MM.1S (cell line): ENCODE data around the gene SORT1.

ENCODE experiments used
- DNase-seq: peaks from one replicate; pipeline ENCODE4 v3.0.0-alpha.2; 2015
- H2AFZ ChIP-seq: fragments of 300-600 bp; sonication (generic); 2 replicates; pipeline ENCODE4 v1.6.0; 2016; ENCODE audit warnings: antibody characterized with exemption, low read length
- H3F3A ChIP-seq: fragments of 300-600 bp; sonication (generic); 2 replicates; pipeline ENCODE4 v1.6.1; 2016; ENCODE audit warnings: mild to moderate bottlenecking, antibody characterized with exemption, low read length, moderate library complexity, mixed read lengths; ENCODE audit not compliant: insufficient read depth
- H3K27ac ChIP-seq: fragments of 300-600 bp; sonication (generic); 2 replicates; pipeline ENCODE4 v1.5.1; 2016; ENCODE audit warnings: mild to moderate bottlenecking, low read length
- H3K27me3 ChIP-seq: fragments of 300-600 bp; sonication (generic); replicated peaks from 2 replicates; pipeline ENCODE4 v1.6.0; 2016; ENCODE audit warnings: low read length; ENCODE audit not compliant: insufficient read depth
- H3K36me3 ChIP-seq: fragments of 300-600 bp; sonication (generic); replicated peaks from 2 replicates; pipeline ENCODE4 v1.6.1; 2016; ENCODE audit warnings: mild to moderate bottlenecking, low read length, mixed read lengths; ENCODE audit not compliant: insufficient read depth
- H3K4me1 ChIP-seq: fragments of 300-600 bp; sonication (generic); 2 replicates; pipeline ENCODE4 v1.6.1; 2016; ENCODE audit warnings: low read length, mixed read lengths
- H3K4me2 ChIP-seq: fragments of 300-600 bp; sonication (generic); 2 replicates; pipeline ENCODE4 v1.6.0; 2016; ENCODE audit warnings: low read depth, low read length
- H3K4me3 ChIP-seq: fragments of 300-600 bp; sonication (generic); 2 replicates; pipeline ENCODE4 v1.5.1; 2016; ENCODE audit warnings: low read length, mixed read lengths
- H3K79me2 ChIP-seq: fragments of 300-600 bp; sonication (generic); 2 replicates; pipeline ENCODE4 v1.6.1; 2016; ENCODE audit warnings: mixed run types, low read length, mixed read lengths
- H3K9ac ChIP-seq: fragments of 300-600 bp; sonication (generic); 2 replicates; pipeline ENCODE4 v1.6.1; 2016; ENCODE audit warnings: low read length, mixed read lengths
- H3K9me2 ChIP-seq: fragments of 300-600 bp; sonication (generic); replicated peaks from 2 replicates; pipeline ENCODE4 v1.6.1; 2016; ENCODE audit warnings: mild to moderate bottlenecking, low read length, mixed read lengths; ENCODE audit not compliant: insufficient read depth
- H3K9me3 ChIP-seq: fragments of 300-600 bp; sonication (generic); replicated peaks from 2 replicates; pipeline ENCODE4 v1.6.1; 2016; ENCODE audit warnings: mild to moderate bottlenecking, low read length, mixed read lengths; ENCODE audit not compliant: insufficient read depth
- H4K20me1 ChIP-seq: fragments of 300-600 bp; sonication (generic); 2 replicates; pipeline ENCODE4 v1.6.1; 2016; ENCODE audit warnings: mild to moderate bottlenecking, low read length, moderate library complexity, mixed read lengths; ENCODE audit not compliant: insufficient read depth
- EZH2 ChIP-seq: fragments of 300-600 bp; sonication (generic); optimal IDR thresholded peaks from 2 replicates; pipeline ENCODE3; 2017; ENCODE audit warnings: low read depth, mild to moderate bottlenecking, antibody characterized with exemption, low read length, mixed read lengths
- EZH2phosphoT487 ChIP-seq: fragments of 300-600 bp; sonication (generic); IDR thresholded peaks from 2 replicates; pipeline ENCODE4 v1.6.1; 2018; ENCODE audit warnings: antibody characterized with exemption, low read length
- TF ChIP-seq, protein P1 (sequence below): fragments of 300-600 bp; sonication (generic); IDR thresholded peaks from 2 replicates; pipeline ENCODE4 v1.5.1; 2016; ENCODE audit warnings: antibody characterized with exemption, low read length, mixed read lengths

SORT1 gene

DNA sequence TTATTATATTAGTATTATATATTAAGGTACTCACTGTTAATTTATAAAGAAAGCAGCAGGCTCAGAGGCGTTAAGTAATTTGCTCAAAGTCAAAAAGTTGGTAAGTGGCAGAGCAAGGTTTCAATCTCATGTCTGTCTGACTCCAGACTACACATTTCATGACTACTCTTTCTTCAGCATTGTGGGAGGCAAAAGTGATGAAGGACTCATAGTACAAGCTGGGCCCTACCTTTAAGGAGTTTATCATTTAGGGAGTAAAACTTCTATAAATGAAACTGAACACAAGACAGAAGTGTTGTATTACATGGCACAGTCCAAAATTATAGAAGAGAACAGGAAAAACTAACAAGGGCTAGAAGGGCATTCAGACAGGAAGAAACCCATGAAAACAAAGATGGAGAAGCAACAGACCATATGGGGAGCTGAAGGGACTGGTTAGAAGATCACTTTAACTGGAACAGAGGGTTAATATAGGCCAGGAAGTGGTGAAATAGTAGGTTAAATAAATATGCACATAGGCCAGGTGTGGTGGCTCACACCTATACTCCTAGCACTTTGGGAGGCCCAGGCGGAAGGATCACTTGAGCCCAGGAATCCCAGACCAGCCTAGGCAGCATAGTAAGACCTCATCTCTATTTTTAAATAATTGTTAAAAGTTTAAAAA, 11.5 kb downstream of the SORT1 start:
- TF ChIP-seq EZH2 (no peak), EZH2phosphoT487 (no peak)
- TF ChIP-seq, protein P1, sequence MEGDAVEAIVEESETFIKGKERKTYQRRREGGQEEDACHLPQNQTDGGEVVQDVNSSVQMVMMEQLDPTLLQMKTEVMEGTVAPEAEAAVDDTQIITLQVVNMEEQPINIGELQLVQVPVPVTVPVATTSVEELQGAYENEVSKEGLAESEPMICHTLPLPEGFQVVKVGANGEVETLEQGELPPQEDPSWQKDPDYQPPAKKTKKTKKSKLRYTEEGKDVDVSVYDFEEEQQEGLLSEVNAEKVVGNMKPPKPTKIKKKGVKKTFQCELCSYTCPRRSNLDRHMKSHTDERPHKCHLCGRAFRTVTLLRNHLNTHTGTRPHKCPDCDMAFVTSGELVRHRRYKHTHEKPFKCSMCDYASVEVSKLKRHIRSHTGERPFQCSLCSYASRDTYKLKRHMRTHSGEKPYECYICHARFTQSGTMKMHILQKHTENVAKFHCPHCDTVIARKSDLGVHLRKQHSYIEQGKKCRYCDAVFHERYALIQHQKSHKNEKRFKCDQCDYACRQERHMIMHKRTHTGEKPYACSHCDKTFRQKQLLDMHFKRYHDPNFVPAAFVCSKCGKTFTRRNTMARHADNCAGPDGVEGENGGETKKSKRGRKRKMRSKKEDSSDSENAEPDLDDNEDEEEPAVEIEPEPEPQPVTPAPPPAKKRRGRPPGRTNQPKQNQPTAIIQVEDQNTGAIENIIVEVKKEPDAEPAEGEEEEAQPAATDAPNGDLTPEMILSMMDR = no peak
- DNase-seq = no peak
- H3K4me3 ChIP-seq = no peak overlapping the region
- H3K9ac ChIP-seq = no peak overlapping the region
- H3K79me2 ChIP-seq = peaks cover 26% of the 10 kb centered on the region
- no peaks in the 10 kb centered on the region for H3K9me2 ChIP-seq
- H3K4me1 ChIP-seq = 0 out of 2 replicates have a peak, but pooled peaks cover 6% of the 10 kb centered on the region
- peaks cover under 1% of the 10 kb centered on the region; the same call in 1 of the 2 replicates for H3F3A ChIP-seq
- H2AFZ ChIP-seq = no peak overlapping the region
- no peak overlapping the region for H3K27ac ChIP-seq
- no peaks in the 10 kb centered on the region for H4K20me1 ChIP-seq
- H3K9me3 ChIP-seq = no peaks in the 10 kb centered on the region
- no peaks in the 10 kb centered on the region for H3K36me3 ChIP-seq
- no peak overlapping the region for H3K4me2 ChIP-seq
- H3K27me3 ChIP-seq = no peaks in the 10 kb centered on the region

DNA sequence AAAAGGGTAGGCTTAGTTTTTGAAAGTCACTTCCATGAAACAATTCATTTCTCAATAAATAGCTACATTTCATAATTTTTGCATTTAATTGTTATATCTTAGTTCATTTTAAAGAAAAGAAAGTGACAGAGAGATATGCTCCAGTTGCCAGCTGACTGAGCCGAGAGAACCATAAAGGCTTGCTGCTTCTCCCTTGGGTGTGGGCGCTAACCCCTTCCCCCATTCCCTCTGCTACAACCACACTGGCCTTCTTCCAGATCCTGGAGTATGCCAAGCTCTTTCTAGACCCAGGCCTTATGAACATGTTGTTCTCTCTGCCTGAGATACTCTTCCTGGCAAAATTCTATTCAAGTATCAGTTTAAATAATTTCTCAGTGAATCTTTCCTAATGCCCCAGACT, 12.3 kb downstream of the SORT1 start:
- Histone ChIP-seq H2AFZ (no peak overlapping the region), H3F3A (no peaks in the 10 kb centered on the region), H4K20me1 (no peaks in the 10 kb centered on the region), H3K27ac (no peak overlapping the region), H3K27me3 (no peaks in the 10 kb centered on the region), H3K4me2 (no peak overlapping the region), H3K36me3 (no peaks in the 10 kb centered on the region), H3K79me2 (peaks cover 20% of the 10 kb centered on the region), H3K4me1 (no peaks in the 10 kb centered on the region), H3K9ac (no peak overlapping the region), H3K9me3 (no peaks in the 10 kb centered on the region), H3K9me2 (no peaks in the 10 kb centered on the region), H3K4me3 (no peak overlapping the region)
- TF ChIP-seq EZH2 (no peak), EZH2phosphoT487 (no peak)
- TF ChIP-seq, protein P1 = no peak
- DNase-seq = no peak

DNA sequence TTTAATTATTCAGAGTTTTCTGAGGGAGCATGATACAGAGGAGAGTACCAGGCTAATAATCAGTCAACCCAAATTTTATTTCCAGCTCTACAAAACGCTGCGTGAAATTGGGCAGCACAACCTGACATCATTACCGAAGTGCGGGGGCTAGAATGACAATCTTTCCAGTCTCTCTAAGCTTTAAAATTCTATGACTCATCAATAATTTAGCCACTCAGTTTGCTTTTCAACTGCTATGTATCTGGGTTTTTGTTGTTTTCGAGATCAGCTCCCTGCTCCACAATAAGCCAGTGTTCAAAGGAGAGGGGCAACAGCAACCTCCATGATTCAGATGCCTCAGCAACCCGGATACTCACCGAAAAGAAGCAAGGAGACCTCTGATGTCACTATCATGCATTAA, 13.9 kb downstream of the SORT1 start:
- peaks cover 6% of the 10 kb centered on the region for H3K79me2 ChIP-seq

More for the DNA sequence above, 13.9 kb downstream of the SORT1 start:
- Histone ChIP-seq H3K27ac (no peak overlapping the region), H3F3A (no peaks in the 10 kb centered on the region), H3K4me2 (no peak overlapping the region), H4K20me1 (no peaks in the 10 kb centered on the region), H3K4me3 (no peak overlapping the region), H3K4me1 (no peaks in the 10 kb centered on the region), H3K9me2 (no peaks in the 10 kb centered on the region), H3K9me3 (no peaks in the 10 kb centered on the region), H3K9ac (no peak overlapping the region), H3K27me3 (no peaks in the 10 kb centered on the region), H2AFZ (no peak overlapping the region), H3K36me3 (no peaks in the 10 kb centered on the region)
- TF ChIP-seq EZH2phosphoT487 (no peak), EZH2 (no peak)
- TF ChIP-seq, protein P1 = no peak
- no peak for DNase-seq
